ENCODE measurements around the gene PLA2G4E.

Gene PLA2G4E

DNA sequence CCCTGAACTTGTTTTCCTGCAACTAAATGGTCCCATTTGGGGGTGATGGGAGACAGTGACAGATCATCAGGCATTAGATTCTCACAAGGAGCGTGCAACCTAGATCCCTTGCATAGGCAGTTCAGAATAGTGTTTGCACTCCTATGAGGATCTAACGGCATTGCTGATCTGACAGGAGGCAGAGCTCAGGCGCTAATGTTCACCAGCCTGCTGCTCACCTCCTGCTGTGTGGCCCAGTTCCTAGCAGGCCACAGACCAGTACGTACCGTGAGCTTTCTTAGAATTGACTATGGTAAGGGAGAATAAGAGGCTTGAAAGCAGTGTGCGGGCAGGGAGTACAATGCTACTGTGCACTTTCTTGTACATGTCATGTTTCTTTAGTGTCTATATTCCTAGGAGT, 17.6 kb upstream of the PLA2G4E start:
- TF ChIP-seq, protein P1, sequence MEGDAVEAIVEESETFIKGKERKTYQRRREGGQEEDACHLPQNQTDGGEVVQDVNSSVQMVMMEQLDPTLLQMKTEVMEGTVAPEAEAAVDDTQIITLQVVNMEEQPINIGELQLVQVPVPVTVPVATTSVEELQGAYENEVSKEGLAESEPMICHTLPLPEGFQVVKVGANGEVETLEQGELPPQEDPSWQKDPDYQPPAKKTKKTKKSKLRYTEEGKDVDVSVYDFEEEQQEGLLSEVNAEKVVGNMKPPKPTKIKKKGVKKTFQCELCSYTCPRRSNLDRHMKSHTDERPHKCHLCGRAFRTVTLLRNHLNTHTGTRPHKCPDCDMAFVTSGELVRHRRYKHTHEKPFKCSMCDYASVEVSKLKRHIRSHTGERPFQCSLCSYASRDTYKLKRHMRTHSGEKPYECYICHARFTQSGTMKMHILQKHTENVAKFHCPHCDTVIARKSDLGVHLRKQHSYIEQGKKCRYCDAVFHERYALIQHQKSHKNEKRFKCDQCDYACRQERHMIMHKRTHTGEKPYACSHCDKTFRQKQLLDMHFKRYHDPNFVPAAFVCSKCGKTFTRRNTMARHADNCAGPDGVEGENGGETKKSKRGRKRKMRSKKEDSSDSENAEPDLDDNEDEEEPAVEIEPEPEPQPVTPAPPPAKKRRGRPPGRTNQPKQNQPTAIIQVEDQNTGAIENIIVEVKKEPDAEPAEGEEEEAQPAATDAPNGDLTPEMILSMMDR (conservative IDR thresholded peaks at IDR 0.05; ENCODE audit: low read depth, low read length): no peak
- no peak overlapping the region for H3K4me3 ChIP-seq (ENCODE audit: low read depth, low read length)
- no peak for DNase-seq (ENCODE audit: low read depth)

GRCh38 chr15:42037656-42038055, 16.8 kb upstream of the PLA2G4E start:
- no peak overlapping the region for H3K4me3 ChIP-seq (ENCODE audit: low read depth, low read length)
- no peak for DNase-seq (ENCODE audit: low read depth)
- TF ChIP-seq, protein P1 (conservative IDR thresholded peaks at IDR 0.05; ENCODE audit: low read depth, low read length): no peak

DNA sequence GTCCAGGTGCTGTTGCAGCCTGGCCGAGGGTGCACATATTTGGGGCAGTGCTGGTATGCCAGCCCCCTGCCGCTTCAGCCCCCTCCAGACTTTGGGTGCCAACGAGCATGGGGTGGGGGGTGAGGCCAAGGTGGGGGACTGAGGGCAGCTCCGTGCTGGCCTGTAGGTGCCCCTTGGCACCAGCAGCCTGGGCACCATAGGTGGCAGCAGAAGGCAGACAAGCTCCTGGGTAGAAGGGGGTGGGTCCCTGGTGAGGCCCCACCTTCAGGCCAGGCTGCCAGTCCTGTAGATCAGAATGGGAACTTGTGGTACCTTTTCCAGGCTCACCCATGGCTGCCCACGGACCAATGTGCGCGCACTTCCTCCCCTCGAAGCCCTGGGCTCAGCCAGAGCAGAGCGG, 16.1 kb upstream of the PLA2G4E start:
- H3K4me3 ChIP-seq (ENCODE audit: low read depth, low read length): no peak overlapping the region
- TF ChIP-seq, protein P1 (conservative IDR thresholded peaks at IDR 0.05; ENCODE audit: low read depth, low read length): no peak
- no peak for DNase-seq (ENCODE audit: low read depth)

GRCh38 chr15:42036112-42036905, 15.5 kb upstream of the PLA2G4E start:
- TF ChIP-seq, protein P1 (conservative IDR thresholded peaks at IDR 0.05; ENCODE audit: low read depth, low read length): no peak
- no peak overlapping the region for H3K4me3 ChIP-seq (ENCODE audit: low read depth, low read length)
- DNase-seq (ENCODE audit: low read depth): no peak

DNA sequence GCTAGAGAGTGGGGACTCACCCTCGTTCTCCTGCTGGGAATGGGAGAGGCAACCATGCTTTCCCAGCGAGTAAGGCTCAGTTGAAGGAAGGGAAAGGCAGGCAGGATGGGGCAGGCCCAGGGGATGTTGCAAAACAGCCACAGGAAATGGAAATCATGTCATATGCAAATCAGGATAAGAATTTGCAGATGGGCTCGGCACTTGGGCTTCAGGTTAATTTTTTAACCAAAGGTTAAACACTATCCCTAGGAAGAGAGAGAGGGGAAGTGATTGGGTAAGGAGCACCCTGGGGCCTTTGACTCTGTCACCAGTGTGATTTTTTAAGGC, 14.6 kb upstream of the PLA2G4E start:
- peak; percentile 31 for DNase-seq (ENCODE audit: low read depth)
- TF ChIP-seq, protein P1 (conservative IDR thresholded peaks at IDR 0.05; ENCODE audit: low read depth, low read length): no peak
- H3K4me3 ChIP-seq (ENCODE audit: low read depth, low read length): no peak overlapping the region

DNA sequence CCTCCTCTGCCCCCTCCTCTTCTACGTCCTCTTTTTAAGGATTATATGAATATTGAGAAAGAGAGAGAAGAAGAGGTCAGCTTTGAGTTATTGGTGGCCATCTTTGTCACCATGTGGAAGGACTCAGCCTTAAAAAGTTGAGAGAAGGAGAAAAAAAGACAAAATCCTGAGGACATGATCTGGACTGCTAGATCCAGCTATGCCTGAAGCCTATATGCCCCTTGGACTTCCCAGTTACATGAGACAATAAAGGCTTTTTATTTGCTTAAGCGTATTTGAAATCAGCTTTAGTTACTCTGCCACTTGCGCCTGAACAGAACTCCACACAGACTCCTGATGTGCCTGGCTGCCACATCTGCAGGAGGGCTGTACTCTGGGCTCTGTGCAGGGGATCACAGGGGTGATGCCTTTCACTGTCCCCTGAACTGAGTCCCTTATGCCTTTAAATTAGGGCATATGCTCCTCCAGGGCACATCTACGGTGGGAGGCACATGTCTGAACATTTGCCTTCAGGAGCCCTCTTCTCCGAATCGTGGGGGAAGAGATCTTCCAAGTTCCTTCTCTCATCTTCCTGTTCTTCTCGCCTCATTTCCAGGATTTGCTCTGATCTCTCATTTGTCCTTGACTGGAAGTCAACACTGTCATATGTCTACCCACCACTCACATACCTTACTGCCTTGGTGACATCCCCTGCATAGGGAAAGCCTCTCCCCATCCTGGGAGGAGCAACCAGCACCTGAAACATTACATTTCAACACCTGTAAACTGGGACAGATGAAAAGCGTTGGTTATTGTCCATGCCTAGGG, 14.0 kb upstream of the PLA2G4E start:
- no peak overlapping the region for H3K4me3 ChIP-seq (ENCODE audit: low read depth, low read length)
- TF ChIP-seq, protein P1 (conservative IDR thresholded peaks at IDR 0.05; ENCODE audit: low read depth, low read length): no peak
- DNase-seq (ENCODE audit: low read depth): no peak
